ENCODE measurements around the gene C16orf86.

C16orf86 gene

DNA sequence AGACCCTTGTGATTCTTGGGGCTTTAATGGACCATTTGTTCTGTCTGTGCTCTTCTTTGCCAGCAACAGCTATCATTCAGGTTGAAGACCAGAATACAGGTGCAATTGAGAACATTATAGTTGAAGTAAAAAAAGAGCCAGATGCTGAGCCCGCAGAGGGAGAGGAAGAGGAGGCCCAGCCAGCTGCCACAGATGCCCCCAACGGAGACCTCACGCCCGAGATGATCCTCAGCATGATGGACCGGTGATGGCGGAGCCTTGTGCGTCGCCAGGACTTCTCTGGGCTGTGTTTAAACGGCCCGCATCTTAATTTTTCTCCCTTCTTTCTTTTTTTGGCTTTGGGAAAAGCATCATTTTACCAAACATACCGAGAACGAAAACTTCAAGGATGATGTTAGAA is 29.0 kb upstream of the C16orf86 start:
- Histone ChIP-seq H3K14ac (ENCODE audit: low read length) (no peak overlapping the region), H4K12ac (ENCODE audit: low read depth, low read length) (no peak overlapping the region), H3K9me3 (ENCODE audit: insufficient read depth, low read depth, low read length) (no peaks in the 10 kb centered on the region), H3K36me3 (ENCODE audit: control insufficient read depth in 1 of 2, insufficient read depth in 2 of 2, low read length in 2 of 2) (peaks cover 32 to 55% of the 10 kb centered on the region in 2 experiments), H3K4me3 (ENCODE audit: low read depth, low read length) (no peak overlapping the region), H3K4me1 (ENCODE audit: control insufficient read depth in 1 of 2, insufficient read depth in 2 of 2, low read length in 2 of 2) (no peaks in the 10 kb centered on the region), H3K4me2 (ENCODE audit: low read length) (no peak overlapping the region), H3K18ac (ENCODE audit: low read length) (no peak overlapping the region), H2AK5ac (ENCODE audit: low read length) (no peak overlapping the region), H4K91ac (ENCODE audit: low read depth, low read length) (no peak overlapping the region), H2BK120ac (ENCODE audit: insufficient read depth, low read length, poor library complexity) (no peak overlapping the region), H3K79me1 (ENCODE audit: low read length) (no peaks in the 10 kb centered on the region), H3K79me2 (ENCODE audit: control insufficient read depth, insufficient read depth, low read length, poor library complexity) (no peaks in the 10 kb centered on the region), H3K4ac (ENCODE audit: low read depth, low read length) (no peak overlapping the region), H4K8ac (ENCODE audit: low read depth, low read length) (no peak overlapping the region), H2AFZ (ENCODE audit: insufficient read depth, low read length, poor library complexity) (no peak overlapping the region), H3K23ac (ENCODE audit: low read length) (no peak overlapping the region), H2BK5ac (ENCODE audit: low read depth, low read length, poor library complexity) (no peak overlapping the region), H3K9ac (ENCODE audit: low read length) (no peak overlapping the region), H3K27me3 (ENCODE audit: insufficient read depth, low read length) (no peaks in the 10 kb centered on the region), H2BK12ac (ENCODE audit: low read length) (no peak overlapping the region), H3K27ac (ENCODE audit: low read depth, low read length) (no peak overlapping the region)
- no peak for DNase-seq
- no CpG with 5 or more reads among the region's 12 CpGs for WGBS (ENCODE audit: extremely low coverage, insufficient coverage, insufficient read length)

DNA sequence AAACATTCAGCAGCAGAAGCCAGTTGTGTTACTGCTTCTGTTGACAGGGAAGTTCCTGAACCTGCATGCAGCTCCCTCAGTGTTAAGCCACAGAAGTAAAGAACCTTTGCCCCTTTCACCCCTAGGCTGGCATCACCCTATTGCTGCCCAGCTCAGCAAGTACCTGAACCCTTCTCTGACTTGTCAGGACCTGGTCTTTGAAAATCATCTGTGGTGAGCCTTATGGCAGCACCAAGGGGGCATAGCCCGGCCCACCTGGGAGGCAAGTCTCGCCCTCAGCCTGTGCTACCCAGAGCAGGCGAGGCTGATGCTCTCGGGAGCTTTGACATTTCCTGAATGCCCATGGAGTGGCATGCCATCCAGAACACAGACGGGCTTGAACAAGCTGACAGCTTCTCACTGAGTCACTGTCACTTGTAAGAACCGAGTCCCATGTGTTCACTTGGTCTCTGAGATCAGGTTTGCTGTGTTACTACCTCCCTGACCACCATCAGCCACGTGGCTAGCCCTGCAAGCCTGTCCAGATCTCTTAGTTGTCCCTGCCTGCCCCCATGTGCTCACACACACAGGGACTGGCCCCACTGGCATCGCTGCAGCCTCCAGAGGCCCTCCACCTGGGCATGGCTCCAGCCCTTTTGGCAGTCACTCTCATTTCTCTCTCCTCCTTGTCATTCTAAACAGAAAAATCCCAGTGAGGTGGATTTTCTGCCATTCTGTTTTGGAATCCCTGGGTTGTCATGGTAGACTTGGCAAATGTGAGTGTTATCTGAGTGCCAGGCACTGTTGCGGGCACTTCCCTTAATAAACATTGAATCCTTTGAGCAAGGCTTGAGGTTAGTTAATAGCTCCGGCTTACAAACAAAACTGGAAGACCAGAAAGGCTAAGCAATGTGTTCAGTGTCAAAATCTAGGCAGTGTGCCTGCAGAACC is 24.6 kb upstream of the C16orf86 start:
- WGBS (ENCODE audit: extremely low coverage, insufficient coverage, insufficient read length) = no CpG with 5 or more reads among the region's 10 CpGs
- H3K23ac ChIP-seq (ENCODE audit: low read length) = no peak overlapping the region

GRCh38 chr16:67644038-67644437 is 22.6 kb upstream of the C16orf86 start:
- Histone ChIP-seq H3K23ac (ENCODE audit: low read length) (no peak overlapping the region), H2BK120ac (ENCODE audit: insufficient read depth, low read length, poor library complexity) (no peak overlapping the region), H4K91ac (ENCODE audit: low read depth, low read length) (no peak overlapping the region)

More for the DNA sequence above, 24.6 kb upstream of the C16orf86 start:
- Histone ChIP-seq H3K79me1 (ENCODE audit: low read length) (no peaks in the 10 kb centered on the region), H2BK120ac (ENCODE audit: insufficient read depth, low read length, poor library complexity) (no peak overlapping the region), H3K9ac (ENCODE audit: low read length) (no peak overlapping the region), H3K79me2 (ENCODE audit: control insufficient read depth, insufficient read depth, low read length, poor library complexity) (no peaks in the 10 kb centered on the region), H2AK5ac (ENCODE audit: low read length) (no peak overlapping the region), H3K27me3 (ENCODE audit: insufficient read depth, low read length) (no peaks in the 10 kb centered on the region), H3K36me3 (ENCODE audit: control insufficient read depth in 1 of 2, insufficient read depth in 2 of 2, low read length in 2 of 2) (peaks cover 10 to 25% of the 10 kb centered on the region in 2 experiments), H3K4me2 (ENCODE audit: low read length) (no peak overlapping the region), H2AFZ (ENCODE audit: insufficient read depth, low read length, poor library complexity) (no peak overlapping the region), H3K18ac (ENCODE audit: low read length) (no peak overlapping the region), H3K4ac (ENCODE audit: low read depth, low read length) (no peak overlapping the region), H2BK5ac (ENCODE audit: low read depth, low read length, poor library complexity) (no peak overlapping the region), H3K27ac (ENCODE audit: low read depth, low read length) (no peak overlapping the region), H3K4me1 (ENCODE audit: control insufficient read depth in 1 of 2, insufficient read depth in 2 of 2, low read length in 2 of 2) (peaks cover 2% of the 10 kb centered on the region in 2 experiments), H4K8ac (ENCODE audit: low read depth, low read length) (no peak overlapping the region), H3K4me3 (ENCODE audit: low read depth, low read length) (no peak overlapping the region), H3K9me3 (ENCODE audit: insufficient read depth, low read depth, low read length) (no peaks in the 10 kb centered on the region), H4K91ac (ENCODE audit: low read depth, low read length) (no peak overlapping the region), H2BK12ac (ENCODE audit: low read length) (no peak overlapping the region), H4K12ac (ENCODE audit: low read depth, low read length) (no peak overlapping the region), H3K14ac (ENCODE audit: low read length) (no peak overlapping the region)
- DNase-seq = no peak

DNA sequence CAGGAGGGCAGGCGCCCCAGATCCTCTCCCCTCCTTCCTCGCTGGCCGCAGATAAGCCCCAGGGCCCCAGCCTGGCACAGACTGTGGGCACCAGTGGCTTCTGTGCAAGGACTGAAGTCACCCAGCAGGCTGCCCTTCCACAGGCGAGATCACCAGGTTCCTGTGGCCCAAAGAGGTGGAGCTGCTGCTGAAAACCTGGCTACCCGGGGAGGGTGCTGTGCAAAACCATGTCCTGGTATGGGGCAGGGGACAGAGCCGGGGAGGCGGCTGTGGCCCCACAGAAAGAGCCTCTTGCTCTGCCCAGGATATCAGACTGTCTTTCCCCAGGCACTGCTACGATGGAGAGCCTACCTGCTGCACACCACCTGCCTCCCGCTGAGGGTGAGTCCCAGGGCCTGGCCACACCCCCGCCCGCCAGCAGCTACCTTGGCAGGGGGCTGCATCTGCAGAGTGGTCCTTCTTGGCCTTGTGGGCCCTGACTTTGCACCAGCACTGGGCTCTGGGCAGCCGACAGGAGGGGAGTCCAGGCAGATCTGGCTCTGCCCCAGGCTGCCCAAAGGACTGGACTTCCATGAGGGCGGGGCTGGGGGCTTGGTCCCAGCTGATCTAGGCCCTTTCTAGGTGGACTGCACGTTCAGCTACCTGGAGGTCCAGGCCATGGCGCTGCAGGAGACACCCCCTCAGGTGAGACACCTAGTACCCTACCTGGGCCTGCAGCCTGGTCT is 21.1 kb upstream of the C16orf86 start:
- Histone ChIP-seq H2AK5ac (ENCODE audit: low read length) (no peak overlapping the region), H3K79me2 (ENCODE audit: control insufficient read depth, insufficient read depth, low read length, poor library complexity) (no peaks in the 10 kb centered on the region), H2BK5ac (ENCODE audit: low read depth, low read length, poor library complexity) (no peak overlapping the region), H3K23ac (ENCODE audit: low read length) (no peak overlapping the region), H4K8ac (ENCODE audit: low read depth, low read length) (no peak overlapping the region), H2BK120ac (ENCODE audit: insufficient read depth, low read length, poor library complexity) (no peak overlapping the region), H3K4me3 (ENCODE audit: low read depth, low read length) (no peak overlapping the region), H3K27me3 (ENCODE audit: insufficient read depth, low read length) (no peaks in the 10 kb centered on the region), H3K18ac (ENCODE audit: low read length) (no peak overlapping the region), H2BK12ac (ENCODE audit: low read length) (no peak overlapping the region), H3K4ac (ENCODE audit: low read depth, low read length) (no peak overlapping the region), H3K14ac (ENCODE audit: low read length) (no peak overlapping the region), H3K36me3 (ENCODE audit: control insufficient read depth in 1 of 2, insufficient read depth in 2 of 2, low read length in 2 of 2) (no peaks in the 10 kb centered on the region), H3K4me2 (ENCODE audit: low read length) (peak overlapping the region; percentile 60), H4K91ac (ENCODE audit: low read depth, low read length) (no peak overlapping the region), H3K4me1 (ENCODE audit: control insufficient read depth in 1 of 2, insufficient read depth in 2 of 2, low read length in 2 of 2) (peaks cover 2% of the 10 kb centered on the region in 2 experiments), H2AFZ (ENCODE audit: insufficient read depth, low read length, poor library complexity) (no peak overlapping the region), H4K12ac (ENCODE audit: low read depth, low read length) (no peak overlapping the region), H3K9ac (ENCODE audit: low read length) (no peak overlapping the region), H3K9me3 (ENCODE audit: insufficient read depth, low read depth, low read length) (peaks cover 7% of the 10 kb centered on the region), H3K27ac (ENCODE audit: low read depth, low read length) (no peak overlapping the region), H3K79me1 (ENCODE audit: low read length) (no peaks in the 10 kb centered on the region)
- no peak for DNase-seq
- no CpG with 5 or more reads among the region's 15 CpGs for WGBS (ENCODE audit: extremely low coverage, insufficient coverage, insufficient read length)

More at GRCh38 chr16:67644038-67644437, 22.6 kb upstream of the C16orf86 start:
- peaks cover 1 to 9% of the 10 kb centered on the region in 2 experiments for H3K36me3 ChIP-seq (ENCODE audit: control insufficient read depth in 1 of 2, insufficient read depth in 2 of 2, low read length in 2 of 2)
- no peak for DNase-seq
- H3K4me3 ChIP-seq (ENCODE audit: low read depth, low read length) = no peak overlapping the region
- no peak overlapping the region for H3K4me2 ChIP-seq (ENCODE audit: low read length)
- no peak overlapping the region for H3K18ac ChIP-seq (ENCODE audit: low read length)
- H3K79me2 ChIP-seq (ENCODE audit: control insufficient read depth, insufficient read depth, low read length, poor library complexity) = no peaks in the 10 kb centered on the region
- H3K4me1 ChIP-seq (ENCODE audit: control insufficient read depth in 1 of 2, insufficient read depth in 2 of 2, low read length in 2 of 2) = peaks cover 2% of the 10 kb centered on the region in 2 experiments
- no peak overlapping the region for H4K12ac ChIP-seq (ENCODE audit: low read depth, low read length)
- H3K9me3 ChIP-seq (ENCODE audit: insufficient read depth, low read depth, low read length) = peaks cover 4% of the 10 kb centered on the region
- H3K79me1 ChIP-seq (ENCODE audit: low read length) = no peaks in the 10 kb centered on the region
- no peak overlapping the region for H3K14ac ChIP-seq (ENCODE audit: low read length)
- no CpG with 5 or more reads among the region's 9 CpGs for WGBS (ENCODE audit: extremely low coverage, insufficient coverage, insufficient read length)
- no peak overlapping the region for H2BK5ac ChIP-seq (ENCODE audit: low read depth, low read length, poor library complexity)
- H3K4ac ChIP-seq (ENCODE audit: low read depth, low read length) = no peak overlapping the region
- no peaks in the 10 kb centered on the region for H3K27me3 ChIP-seq (ENCODE audit: insufficient read depth, low read length)
- no peak overlapping the region for H2AFZ ChIP-seq (ENCODE audit: insufficient read depth, low read length, poor library complexity)
- H3K9ac ChIP-seq (ENCODE audit: low read length) = no peak overlapping the region
- H3K27ac ChIP-seq (ENCODE audit: low read depth, low read length) = no peak overlapping the region
- H2AK5ac ChIP-seq (ENCODE audit: low read length) = no peak overlapping the region
- no peak overlapping the region for H2BK12ac ChIP-seq (ENCODE audit: low read length)
- no peak overlapping the region for H4K8ac ChIP-seq (ENCODE audit: low read depth, low read length)
